ENCODE data around the gene SLC22A12. TPM values are rescaled to one million over a fixed set of nuclear protein-coding genes. Genes with fewer than 3 reads are reported as not detected.

Gene SLC22A12
- total RNA-seq, 2 donors from 2014 or later: not detected

- H3K9me3 Mint-ChIP-seq: peaks cover 4% of the 10 kb centered on the region
- DNase-seq: no peak
- Histone ChIP-seq H3K4me1 (ENCODE audit: control insufficient read depth, insufficient read depth, low read length) (no peaks in the 10 kb centered on the region), H3K27me3 (ENCODE audit: control insufficient read depth, insufficient read depth, low read length, poor library complexity, severe bottlenecking) (no peaks in the 10 kb centered on the region), H3K9ac (ENCODE audit: extremely low read depth, low read length, poor library complexity, severe bottlenecking) (no peak overlapping the region), H3K9me3 (ENCODE audit: control insufficient read depth, low read length) (no peaks in the 10 kb centered on the region), H3K36me3 (ENCODE audit: control insufficient read depth, insufficient read depth, low read length) (no peaks in the 10 kb centered on the region), H3K4me3 (ENCODE audit: low read length) (no peak overlapping the region), H3K27ac (ENCODE audit: low read depth, low read length) (no peak overlapping the region)
- H3K4me1 Mint-ChIP-seq: peaks cover 8% of the 10 kb centered on the region
- no peaks in the 10 kb centered on the region for H3K36me3 Mint-ChIP-seq (ENCODE audit: low read depth)
- TF ChIP-seq CTCF (conservative IDR thresholded peaks at IDR 0.05): no peak
- 92 to 97% methylated on average over 14 to 26 of the region's 26 CpGs for WGBS, 2 experiments (ENCODE audit: insufficient coverage in 1 of 2, insufficient read length in 1 of 2)
- H3K27ac Mint-ChIP-seq: no peak overlapping the region
- H3K4me3 Mint-ChIP-seq: no peak overlapping the region
- H3K27me3 Mint-ChIP-seq (ENCODE audit: insufficient read depth): peaks cover 12% of the 10 kb centered on the region
These were observed 34.8 kb upstream of the SLC22A12 start for GRCh38 chr11:64556044-64556720.

GRCh38 chr11:64556721-64557250, 34.2 kb upstream of the SLC22A12 start:
- H3K4me1 ChIP-seq (ENCODE audit: control insufficient read depth, insufficient read depth, low read length): no peaks in the 10 kb centered on the region
- no peak for DNase-seq
- no peak overlapping the region for H3K4me3 Mint-ChIP-seq
- no peak overlapping the region for H3K4me3 ChIP-seq (ENCODE audit: low read length)
- H3K27me3 ChIP-seq (ENCODE audit: control insufficient read depth, insufficient read depth, low read length, poor library complexity, severe bottlenecking): no peaks in the 10 kb centered on the region
- H3K27me3 Mint-ChIP-seq (ENCODE audit: insufficient read depth): peaks cover 9% of the 10 kb centered on the region
- no peak overlapping the region for H3K27ac Mint-ChIP-seq
- no peak overlapping the region for H3K27ac ChIP-seq (ENCODE audit: low read depth, low read length)
- no peak overlapping the region for H3K9ac ChIP-seq (ENCODE audit: extremely low read depth, low read length, poor library complexity, severe bottlenecking)
- H3K9me3 ChIP-seq (ENCODE audit: control insufficient read depth, low read length): no peaks in the 10 kb centered on the region
- H3K36me3 Mint-ChIP-seq (ENCODE audit: low read depth): no peaks in the 10 kb centered on the region
- H3K9me3 Mint-ChIP-seq: peaks cover 4% of the 10 kb centered on the region
- no peak for TF ChIP-seq CTCF (conservative IDR thresholded peaks at IDR 0.05)
- 92% methylated on average over 10 to 12 of the region's 12 CpGs for WGBS, 2 experiments (ENCODE audit: insufficient coverage in 1 of 2, insufficient read length in 1 of 2)
- peaks cover 8% of the 10 kb centered on the region for H3K4me1 Mint-ChIP-seq
- no peaks in the 10 kb centered on the region for H3K36me3 ChIP-seq (ENCODE audit: control insufficient read depth, insufficient read depth, low read length)

GRCh38 chr11:64558065-64558745, 32.8 kb upstream of the SLC22A12 start:
- peak overlapping the region; percentile 81 for H3K27ac Mint-ChIP-seq
- no peak overlapping the region for H3K4me3 ChIP-seq (ENCODE audit: low read length)
- no peak for TF ChIP-seq CTCF (conservative IDR thresholded peaks at IDR 0.05)

More at GRCh38 chr11:64558065-64558745, 32.8 kb upstream of the SLC22A12 start:
- no peaks in the 10 kb centered on the region for H3K36me3 Mint-ChIP-seq (ENCODE audit: low read depth)
- H3K9me3 ChIP-seq (ENCODE audit: control insufficient read depth, low read length): no peaks in the 10 kb centered on the region
- no peak overlapping the region for H3K27ac ChIP-seq (ENCODE audit: low read depth, low read length)
- H3K36me3 ChIP-seq (ENCODE audit: control insufficient read depth, insufficient read depth, low read length): no peaks in the 10 kb centered on the region
- H3K27me3 ChIP-seq (ENCODE audit: control insufficient read depth, insufficient read depth, low read length, poor library complexity, severe bottlenecking): no peaks in the 10 kb centered on the region
- WGBS, 2 experiments (ENCODE audit: insufficient coverage in 1 of 2, insufficient read length in 1 of 2): 65 to 83% methylated on average over 9 to 14 of the region's 14 CpGs
- H3K9me3 Mint-ChIP-seq: no peaks in the 10 kb centered on the region
- H3K4me3 Mint-ChIP-seq: no peak overlapping the region
- H3K9ac ChIP-seq (ENCODE audit: extremely low read depth, low read length, poor library complexity, severe bottlenecking): no peak overlapping the region
- H3K4me1 ChIP-seq (ENCODE audit: control insufficient read depth, insufficient read depth, low read length): no peaks in the 10 kb centered on the region
- DNase-seq: peak; percentile 71
- peaks cover 1% of the 10 kb centered on the region for H3K27me3 Mint-ChIP-seq (ENCODE audit: insufficient read depth)
- peaks cover 8% of the 10 kb centered on the region for H3K4me1 Mint-ChIP-seq

Data from endodermal cell (in vitro differentiated cells).